ENCODE measurements around the gene TANC1.
"Not testable (repeated sequence)": the region's sequence is repeated elsewhere in the genome, so short reads cannot be mapped to it uniquely, and the experiment has no call there.

Gene TANC1

DNA sequence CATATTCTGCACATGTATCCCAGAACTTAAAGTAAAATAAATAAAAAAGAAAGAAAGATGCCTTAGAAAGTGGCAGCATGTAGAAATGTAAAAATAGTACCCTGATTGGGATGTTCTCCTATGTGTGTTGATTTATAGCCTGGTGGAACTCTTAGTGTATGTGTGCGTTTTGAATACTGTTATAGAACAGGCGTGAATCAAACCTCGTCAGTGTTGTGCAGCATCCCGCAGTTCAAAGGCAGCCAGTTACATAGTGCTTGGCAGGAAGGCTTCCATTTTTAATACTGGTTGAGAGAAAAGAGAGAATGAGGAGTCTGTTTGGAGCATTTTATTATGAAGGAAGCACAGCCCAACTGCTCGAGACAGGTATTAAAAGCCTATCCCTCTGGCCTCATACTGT is 49.4 kb downstream of the TANC1 start:
- Mint-ChIP-seq H3K4me1 (ENCODE audit: low read depth) (no peaks in the 10 kb centered on the region), H3K27me3 (ENCODE audit: low read depth) (no peaks in the 10 kb centered on the region), H3K27ac (no peak overlapping the region), H3K9me3 (peaks cover 32% of the 10 kb centered on the region), H3K36me3 (ENCODE audit: low read depth) (peaks cover 4% of the 10 kb centered on the region), H3K4me3 (no peak overlapping the region)

DNA sequence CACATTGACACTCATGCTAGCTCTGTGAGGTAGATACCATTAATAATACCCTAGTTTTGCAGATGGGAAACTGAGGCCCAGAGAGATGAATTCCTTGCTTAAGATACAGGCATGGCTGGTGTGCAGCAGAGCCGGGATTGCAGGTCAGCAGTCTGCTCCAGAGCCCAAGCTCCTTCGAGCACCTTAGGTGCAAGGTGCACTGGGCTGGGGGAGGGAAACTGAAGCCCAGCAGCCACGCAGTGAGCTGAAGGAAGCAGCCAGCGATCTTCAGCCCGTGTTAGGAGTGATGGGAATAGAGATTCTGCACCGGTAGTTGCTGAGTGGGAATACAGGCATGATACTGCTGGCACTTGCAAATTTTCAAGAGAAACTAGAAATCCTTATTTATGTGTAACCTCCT is 50.6 kb downstream of the TANC1 start:
- Mint-ChIP-seq H3K4me1 (ENCODE audit: low read depth) (no peaks in the 10 kb centered on the region), H3K36me3 (ENCODE audit: low read depth) (peaks cover 4% of the 10 kb centered on the region), H3K4me3 (no peak overlapping the region), H3K9me3 (peaks cover 26% of the 10 kb centered on the region), H3K27me3 (ENCODE audit: low read depth) (no peaks in the 10 kb centered on the region), H3K27ac (no peak overlapping the region)

DNA sequence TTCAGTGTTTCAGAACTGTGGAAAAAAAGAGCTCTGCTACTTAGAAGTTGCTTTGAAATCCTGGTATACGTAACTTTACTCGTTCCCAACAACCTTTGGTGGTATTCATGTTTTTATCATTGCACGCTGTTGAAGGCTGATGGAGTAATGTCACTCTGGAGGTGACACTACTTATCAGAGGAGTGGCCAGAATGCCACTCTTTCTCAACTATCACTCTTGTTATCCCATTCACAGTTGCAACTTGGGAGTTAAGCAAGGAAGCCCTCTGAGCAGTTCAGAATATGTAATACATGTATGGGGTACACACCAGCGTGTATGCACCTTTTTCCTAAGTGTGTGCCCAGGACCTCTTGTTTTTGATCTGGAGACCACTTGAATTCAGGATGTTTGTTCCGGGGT is 53.6 kb downstream of the TANC1 start:
- Mint-ChIP-seq H3K4me1 (ENCODE audit: low read depth) (no peaks in the 10 kb centered on the region), H3K36me3 (ENCODE audit: low read depth) (no peaks in the 10 kb centered on the region), H3K27ac (no peak overlapping the region), H3K27me3 (ENCODE audit: low read depth) (no peaks in the 10 kb centered on the region), H3K4me3 (no peak overlapping the region), H3K9me3 (peaks cover under 1% of the 10 kb centered on the region)

DNA sequence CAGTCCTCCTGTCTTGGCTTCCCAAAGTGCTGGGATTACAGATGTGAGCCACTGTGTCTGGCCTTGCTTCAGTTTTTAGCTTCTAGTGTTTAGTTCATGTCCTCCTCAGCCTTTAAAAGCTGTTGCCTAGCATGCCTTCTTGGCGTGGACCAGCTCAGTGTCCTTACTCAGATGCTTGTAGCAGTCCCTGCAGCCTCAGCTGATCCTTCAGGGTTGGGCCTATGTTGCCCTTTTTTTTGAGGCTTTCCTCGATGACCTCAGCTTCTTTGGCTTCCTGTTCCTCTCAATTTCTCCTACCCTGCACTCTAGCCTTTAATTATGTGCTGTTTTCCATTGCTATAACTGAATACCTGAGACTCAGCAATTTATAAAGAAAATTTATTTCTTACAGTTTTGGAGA is 57.7 kb downstream of the TANC1 start:
- Mint-ChIP-seq H3K27ac (no peak overlapping the region), H3K4me1 (ENCODE audit: low read depth) (no peaks in the 10 kb centered on the region), H3K27me3 (ENCODE audit: low read depth) (no peaks in the 10 kb centered on the region), H3K36me3 (ENCODE audit: low read depth) (no peaks in the 10 kb centered on the region), H3K4me3 (no peak overlapping the region), H3K9me3 (no peaks in the 10 kb centered on the region)

DNA sequence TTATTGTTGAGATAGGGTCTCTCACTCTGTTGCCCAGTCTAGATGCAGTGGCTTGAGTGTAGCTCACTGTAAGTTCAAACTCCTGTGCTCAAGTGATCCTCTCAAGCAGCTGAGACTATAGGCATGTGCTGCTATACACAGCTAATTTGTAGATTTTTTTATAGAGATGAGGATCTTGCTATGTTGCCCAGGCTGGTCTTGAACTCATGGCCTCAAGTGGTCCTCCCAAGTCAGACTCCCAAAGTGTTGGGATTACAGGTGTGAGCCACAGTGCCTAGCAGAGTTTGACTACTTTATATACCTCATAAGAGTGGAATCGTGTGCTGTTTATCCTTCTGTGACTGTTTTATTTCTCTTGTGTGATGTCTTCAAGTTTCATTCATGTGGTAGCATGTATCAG is 60.3 kb downstream of the TANC1 start:
- no peaks in the 10 kb centered on the region for H3K36me3 Mint-ChIP-seq (ENCODE audit: low read depth)
- H3K4me3 Mint-ChIP-seq = no peak overlapping the region
- no peaks in the 10 kb centered on the region for H3K9me3 Mint-ChIP-seq
- H3K4me1 Mint-ChIP-seq (ENCODE audit: low read depth) = no peaks in the 10 kb centered on the region
- no peak overlapping the region for H3K27ac Mint-ChIP-seq
- H3K27me3 Mint-ChIP-seq (ENCODE audit: low read depth) = no peaks in the 10 kb centered on the region

DNA sequence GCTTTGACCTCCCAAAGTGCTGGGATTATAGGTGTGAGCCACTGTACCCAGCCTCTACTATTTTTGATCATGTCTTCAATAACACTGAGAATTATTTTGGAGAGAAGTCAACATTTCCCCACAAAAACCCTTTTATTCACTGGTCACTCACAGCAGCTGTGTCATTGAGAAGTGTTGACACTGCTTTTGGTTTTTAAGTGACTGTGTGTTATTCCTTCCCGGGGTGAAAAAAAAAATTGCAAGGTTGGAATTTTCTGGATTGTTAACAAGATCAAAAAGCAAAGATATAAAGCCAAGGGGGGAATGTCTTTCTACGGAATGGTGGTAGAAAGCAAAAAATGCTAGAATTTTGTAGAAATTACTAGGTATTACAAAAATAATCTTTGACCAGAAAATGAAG is 61.5 kb downstream of the TANC1 start:
- H3K27me3 Mint-ChIP-seq (ENCODE audit: low read depth) = no peaks in the 10 kb centered on the region
- no peak overlapping the region for H3K27ac Mint-ChIP-seq
- no peak overlapping the region for H3K4me3 Mint-ChIP-seq
- no peaks in the 10 kb centered on the region for H3K9me3 Mint-ChIP-seq
- H3K36me3 Mint-ChIP-seq (ENCODE audit: low read depth) = no peaks in the 10 kb centered on the region
- no peaks in the 10 kb centered on the region for H3K4me1 Mint-ChIP-seq (ENCODE audit: low read depth)

DNA sequence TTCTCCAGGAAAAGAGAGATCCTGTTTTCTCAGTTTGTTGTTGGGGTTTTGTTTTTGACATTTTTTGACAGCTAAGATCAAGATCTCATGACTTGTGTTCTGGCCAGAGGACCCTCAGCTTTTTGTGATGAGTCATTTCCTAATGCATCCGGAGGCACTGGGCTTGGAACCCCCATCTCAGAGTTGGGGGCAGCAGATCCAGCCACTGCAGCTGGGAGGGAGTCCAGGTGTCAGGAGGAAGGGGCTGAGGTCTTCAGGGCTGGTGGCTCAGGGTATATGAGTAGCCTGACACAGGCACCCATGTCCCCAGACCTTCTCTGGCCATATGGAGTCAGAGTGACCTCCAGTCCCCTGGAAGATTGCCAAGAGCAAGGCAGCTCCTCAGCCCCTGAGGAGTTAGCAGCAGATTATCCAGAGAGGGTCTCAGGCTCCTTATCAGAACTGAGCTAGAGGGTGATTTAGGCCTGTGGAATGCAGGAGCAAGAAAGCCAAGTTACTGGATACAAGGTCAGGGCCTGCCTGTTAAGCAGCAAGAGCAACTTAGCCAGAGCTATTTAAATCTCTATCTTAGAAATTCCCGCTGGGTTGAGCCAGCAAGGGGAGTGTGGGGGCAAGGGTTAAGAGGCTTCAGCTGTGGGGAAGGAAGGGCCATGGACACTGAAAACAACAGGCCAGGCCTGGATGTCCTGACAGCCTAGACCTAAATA is 62.4 kb downstream of the TANC1 start:
- Mint-ChIP-seq H3K4me3 (no peak overlapping the region), H3K9me3 (no peaks in the 10 kb centered on the region), H3K27me3 (ENCODE audit: low read depth) (no peaks in the 10 kb centered on the region), H3K27ac (no peak overlapping the region), H3K36me3 (ENCODE audit: low read depth) (no peaks in the 10 kb centered on the region), H3K4me1 (ENCODE audit: low read depth) (no peaks in the 10 kb centered on the region)

DNA sequence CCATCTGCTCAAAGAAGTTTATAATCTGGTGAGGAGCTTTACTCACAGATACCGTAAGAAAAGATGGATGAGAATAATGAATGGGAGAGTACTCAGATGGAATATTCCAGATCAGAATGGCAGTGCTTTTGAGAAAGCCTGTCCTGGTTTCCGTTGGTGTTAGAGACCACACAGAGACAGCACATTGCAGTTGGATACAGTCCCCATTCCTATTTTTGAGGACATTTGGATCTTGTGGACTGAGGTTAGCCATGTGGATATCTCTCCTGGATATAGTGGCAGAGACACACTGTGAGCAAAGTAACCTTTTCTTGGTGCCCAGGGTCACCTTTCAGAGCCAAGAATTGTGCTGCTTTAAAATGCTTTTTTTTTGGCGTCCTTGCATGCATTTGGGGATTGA is 63.7 kb downstream of the TANC1 start:
- no peaks in the 10 kb centered on the region for H3K9me3 Mint-ChIP-seq
- no peak overlapping the region for H3K27ac Mint-ChIP-seq
- H3K4me3 Mint-ChIP-seq = no peak overlapping the region
- no peaks in the 10 kb centered on the region for H3K4me1 Mint-ChIP-seq (ENCODE audit: low read depth)
- no peaks in the 10 kb centered on the region for H3K36me3 Mint-ChIP-seq (ENCODE audit: low read depth)
- H3K27me3 Mint-ChIP-seq (ENCODE audit: low read depth) = no peaks in the 10 kb centered on the region

DNA sequence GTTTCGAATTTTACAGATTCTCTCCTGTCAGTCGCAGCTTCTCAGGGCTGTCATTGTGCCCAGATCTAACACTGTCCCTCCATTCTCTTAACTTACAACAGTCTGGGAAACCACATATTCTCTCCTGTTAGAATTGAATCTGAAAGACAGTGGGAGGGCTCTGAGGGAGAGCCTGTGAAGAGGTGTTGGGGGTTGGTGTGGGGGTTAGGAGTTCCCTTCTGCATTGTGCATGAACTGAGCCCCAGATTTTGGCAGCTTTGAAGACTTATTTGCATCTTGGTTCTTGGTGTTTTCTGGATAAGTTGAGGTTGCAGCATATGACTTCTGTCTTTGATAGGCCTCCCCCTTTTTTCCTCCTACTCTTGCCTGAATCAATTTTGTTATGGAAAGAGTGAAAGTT is 64.1 kb downstream of the TANC1 start:
- Mint-ChIP-seq H3K27ac (no peak overlapping the region), H3K4me3 (no peak overlapping the region), H3K9me3 (no peaks in the 10 kb centered on the region), H3K27me3 (ENCODE audit: low read depth) (no peaks in the 10 kb centered on the region), H3K36me3 (ENCODE audit: low read depth) (no peaks in the 10 kb centered on the region), H3K4me1 (ENCODE audit: low read depth) (no peaks in the 10 kb centered on the region)

DNA sequence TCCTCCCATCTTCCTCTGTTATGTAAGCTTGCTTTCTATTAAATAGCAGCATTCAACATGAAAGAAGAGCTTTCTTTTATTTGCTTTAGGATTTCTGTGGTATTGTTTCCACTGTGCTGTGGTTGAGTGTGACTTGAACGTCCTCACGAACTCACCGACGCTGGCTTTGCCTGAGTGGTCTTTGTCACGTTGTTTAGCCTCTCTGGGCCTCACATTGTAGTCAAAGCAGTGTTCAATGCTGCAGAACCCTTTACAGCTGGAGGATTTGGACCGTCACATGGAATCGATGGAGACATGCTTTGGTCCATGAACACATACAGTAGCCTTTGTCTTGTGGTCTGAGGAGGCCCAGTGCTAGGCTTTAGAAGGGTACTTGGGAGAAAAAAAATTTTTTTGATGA is 66.3 kb downstream of the TANC1 start:
- Mint-ChIP-seq H3K27me3 (ENCODE audit: low read depth) (peaks cover 5% of the 10 kb centered on the region), H3K27ac (no peak overlapping the region), H3K4me1 (ENCODE audit: low read depth) (no peaks in the 10 kb centered on the region), H3K36me3 (ENCODE audit: low read depth) (no peaks in the 10 kb centered on the region), H3K4me3 (no peak overlapping the region), H3K9me3 (no peaks in the 10 kb centered on the region)

DNA sequence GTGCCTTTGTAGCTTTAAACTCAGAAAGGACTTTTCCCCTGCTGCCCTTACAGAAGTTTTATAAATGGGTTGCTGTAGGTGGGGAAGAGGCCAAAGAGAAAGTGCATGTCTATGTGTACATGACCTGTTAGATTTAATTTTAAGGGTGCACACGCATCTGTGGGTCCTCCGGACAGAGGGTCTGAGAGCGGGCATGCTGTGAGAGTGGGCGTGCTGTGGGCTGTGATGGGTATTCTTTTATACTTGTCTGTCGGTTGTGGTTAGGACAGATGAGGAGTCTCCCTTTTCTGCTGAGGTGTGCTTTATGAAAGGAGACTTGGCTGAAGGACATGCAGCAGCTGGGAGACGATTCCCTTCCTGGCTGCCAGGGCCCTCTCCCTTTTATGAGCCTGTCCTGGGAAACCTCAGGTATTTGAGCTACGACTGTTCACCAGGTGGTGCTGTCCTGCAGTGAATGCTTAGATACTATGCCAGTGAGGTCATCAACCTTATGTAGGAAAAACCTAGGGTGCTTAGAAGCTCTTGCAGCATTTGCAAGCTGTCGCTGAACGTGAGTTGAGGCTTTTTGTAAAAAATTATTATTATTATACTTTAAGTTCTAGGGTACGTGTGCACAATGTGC is 67.5 kb downstream of the TANC1 start:
- Mint-ChIP-seq H3K36me3 (ENCODE audit: low read depth) (no peaks in the 10 kb centered on the region), H3K27me3 (ENCODE audit: low read depth) (peaks cover 5% of the 10 kb centered on the region), H3K27ac (no peak overlapping the region), H3K9me3 (no peaks in the 10 kb centered on the region), H3K4me1 (ENCODE audit: low read depth) (no peaks in the 10 kb centered on the region), H3K4me3 (no peak overlapping the region)

DNA sequence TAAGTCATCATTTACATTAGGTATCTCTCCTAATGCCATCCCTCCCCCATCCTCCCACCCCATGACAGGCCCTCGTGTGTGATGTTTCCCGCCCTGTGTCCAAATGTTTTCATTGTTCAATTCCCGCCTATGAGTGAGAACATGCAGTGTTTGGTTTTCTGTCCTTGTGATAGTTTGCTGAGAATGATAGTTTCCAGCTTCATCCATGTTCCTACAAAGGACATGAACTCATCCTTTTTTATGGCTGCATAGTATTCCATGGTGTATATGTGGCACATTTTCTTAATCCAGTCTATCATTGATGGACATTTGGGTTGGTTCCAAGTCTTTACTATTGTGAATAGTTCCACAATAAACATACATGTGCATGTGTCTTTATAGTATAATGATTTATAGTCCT is 68.0 kb downstream of the TANC1 start:
- not testable (repeated sequence) for H3K4me1 Mint-ChIP-seq (ENCODE audit: low read depth); H3K27me3 Mint-ChIP-seq (ENCODE audit: low read depth); H3K36me3 Mint-ChIP-seq (ENCODE audit: low read depth); H3K27ac Mint-ChIP-seq; H3K4me3 Mint-ChIP-seq; H3K9me3 Mint-ChIP-seq

DNA sequence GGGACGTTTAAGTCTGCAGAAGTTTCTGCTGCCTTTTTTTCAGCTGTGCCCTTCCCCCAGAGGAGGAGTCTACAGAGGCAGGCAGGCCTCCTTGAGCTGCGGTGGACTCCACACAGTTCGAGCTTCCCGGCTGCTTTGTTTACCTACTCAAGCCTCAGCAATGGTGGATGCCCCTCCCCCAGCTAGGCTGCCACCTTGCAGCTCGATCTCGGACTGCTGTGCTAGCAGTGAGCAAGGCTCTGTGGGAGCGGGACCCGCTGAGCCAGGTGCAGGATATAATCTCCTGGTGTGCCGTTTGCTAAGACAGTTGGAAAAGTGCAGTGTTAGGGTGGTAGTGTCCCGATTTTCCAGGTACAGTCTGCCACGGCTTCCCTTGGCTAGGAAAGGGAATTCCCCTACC is 72.9 kb downstream of the TANC1 start:
- H3K27me3 Mint-ChIP-seq (ENCODE audit: low read depth); H3K27ac Mint-ChIP-seq: not testable (repeated sequence)

DNA sequence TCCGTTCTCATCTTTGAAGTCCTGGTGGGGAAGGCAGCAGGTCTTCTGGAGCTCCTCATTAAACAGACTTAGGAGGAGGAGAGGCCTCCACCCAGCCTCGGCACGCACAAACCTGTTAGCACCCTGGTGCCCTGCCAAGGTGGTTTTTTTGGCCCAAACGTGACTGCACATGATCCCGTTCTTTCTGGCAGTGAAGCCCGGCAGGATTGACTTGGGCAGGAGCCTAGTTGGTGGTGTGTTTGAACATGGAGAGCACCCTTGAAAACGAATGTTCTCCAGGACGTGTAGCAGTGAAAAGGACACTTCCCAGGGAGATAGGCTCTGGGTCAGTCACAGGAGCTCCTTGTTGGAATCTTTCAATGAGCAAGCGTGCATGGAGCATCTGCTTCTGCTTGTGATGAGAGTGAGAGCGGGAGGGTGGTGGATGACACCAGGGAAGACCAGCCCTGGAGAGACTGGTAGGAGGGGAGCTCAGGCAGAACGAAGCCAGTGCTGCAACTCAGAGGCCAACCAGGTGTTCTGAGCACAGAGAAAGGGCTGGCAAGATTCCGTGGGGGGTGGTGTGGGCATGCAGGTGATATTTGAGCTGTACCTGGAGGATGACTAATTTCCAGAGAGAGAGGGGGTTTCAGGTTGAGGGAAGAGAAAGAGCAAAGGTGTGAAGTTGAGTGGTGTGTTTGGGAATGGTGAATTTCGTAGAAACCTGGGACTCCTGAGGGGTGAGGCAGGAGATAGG is 73.8 kb downstream of the TANC1 start:
- Mint-ChIP-seq H3K9me3 (no peaks in the 10 kb centered on the region), H3K27ac (no peak overlapping the region), H3K27me3 (ENCODE audit: low read depth) (peaks cover 5% of the 10 kb centered on the region), H3K4me3 (no peak overlapping the region), H3K36me3 (ENCODE audit: low read depth) (no peaks in the 10 kb centered on the region), H3K4me1 (ENCODE audit: low read depth) (no peaks in the 10 kb centered on the region)

More for the DNA sequence above, 72.9 kb downstream of the TANC1 start:
- H3K36me3 Mint-ChIP-seq (ENCODE audit: low read depth); H3K4me3 Mint-ChIP-seq; H3K4me1 Mint-ChIP-seq (ENCODE audit: low read depth); H3K9me3 Mint-ChIP-seq: not testable (repeated sequence)

DNA sequence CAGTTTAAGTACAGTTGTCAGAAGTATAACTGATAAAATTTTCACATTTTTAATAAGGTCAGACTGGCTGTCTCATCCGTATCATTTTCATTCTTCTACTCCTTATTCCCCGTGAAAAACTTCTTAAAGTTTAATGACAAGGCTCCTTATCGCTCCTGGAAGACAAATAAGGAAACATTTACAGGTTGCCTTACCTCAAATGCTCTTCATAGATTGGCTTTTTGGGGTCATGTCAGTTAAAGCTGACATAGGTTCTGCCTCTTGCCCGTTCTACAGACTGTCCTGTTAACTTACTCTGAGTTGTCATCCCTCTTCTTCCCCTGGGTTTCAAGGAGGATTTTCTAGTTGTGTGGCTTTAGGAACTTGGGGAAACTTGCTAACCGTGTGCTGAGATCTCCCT is 75.3 kb downstream of the TANC1 start:
- Mint-ChIP-seq H3K27me3 (ENCODE audit: low read depth) (peaks cover 2% of the 10 kb centered on the region), H3K4me3 (no peak overlapping the region), H3K36me3 (ENCODE audit: low read depth) (no peaks in the 10 kb centered on the region), H3K4me1 (ENCODE audit: low read depth) (no peaks in the 10 kb centered on the region), H3K27ac (no peak overlapping the region), H3K9me3 (no peaks in the 10 kb centered on the region)

Data from T-helper 1 cell treated with Interleukin-12 subunit alpha and Interleukin-12 subunit beta and Interleukin-4 antibody, amounts not matched to agents 30 μg/mL and 1 μg/mL, for 36 hours (primary cell).